H1 (cell line): ENCODE results near the gene SCN8A. TPM values are rescaled to one million over a fixed set of nuclear protein-coding genes. Genes with fewer than 3 reads are reported as not detected.

Experiments used
- CTCF ChIA-PET: fragments of 300-600 bp; sonication (Branson Sonifier 250); formaldehyde crosslinking; loops from one replicate; lab custom pipeline; 2021; ENCODE audit not compliant: partially characterized antibody; lab: Charles Lee
- POLR2A ChIA-PET: fragments of 300-600 bp; sonication (Branson Sonifier 250); formaldehyde crosslinking; loops from one replicate; lab custom pipeline; 2021; ENCODE audit warnings: inconsistent platforms; ENCODE audit not compliant: partially characterized antibody; lab: Charles Lee
- DNase-seq, 2 experiments: peaks; one replicate each; pipeline versions ENCODE4 v3.0.0 to v3.0.0-alpha.2; 2010 to 2022; ENCODE audit warnings: low spot score in 2 of 2, low read depth in 1 of 2, mixed read lengths in 1 of 2
- FAIRE-seq: peaks from 2 replicates; lab custom pipeline; 2011; peaks lifted over from hg19 to GRCh38; lab: Jason Lieb, UNC
- H2AFZ ChIP-seq: 2 replicates; pipeline ENCODE4 v1.8.1; 2012; ENCODE audit warnings: low read length, inconsistent platforms
- H2AK5ac ChIP-seq: 2 replicates; pipeline ENCODE4 v1.6.1; 2013; ENCODE audit warnings: low read depth, low read length
- H2BK120ac ChIP-seq: replicated peaks from 2 replicates; pipeline ENCODE3; 2013; ENCODE audit warnings: low read depth, low read length, inconsistent platforms
- H2BK12ac ChIP-seq: 2 replicates; pipeline ENCODE4 v1.6.1; 2013; ENCODE audit warnings: low read depth, low read length
- H2BK15ac ChIP-seq: 2 replicates; pipeline ENCODE4 v1.6.1; 2013; ENCODE audit warnings: low read length
- H2BK20ac ChIP-seq: 2 replicates; pipeline ENCODE4 v1.6.1; 2013; ENCODE audit warnings: low read length
- H2BK5ac ChIP-seq: 2 replicates; pipeline ENCODE4 v1.6.1; 2013; ENCODE audit warnings: low read depth, low read length
- H3K14ac ChIP-seq: 2 replicates; pipeline ENCODE4 v1.6.1; 2013; ENCODE audit warnings: inconsistent platforms; ENCODE audit not compliant: insufficient read length
- H3K18ac ChIP-seq: 2 replicates; pipeline ENCODE4 v1.6.1; 2013; ENCODE audit warnings: low read length; ENCODE audit errors: extremely low read depth
- H3K23ac ChIP-seq: 2 replicates; pipeline ENCODE4 v1.6.1; 2013; ENCODE audit warnings: inconsistent platforms; ENCODE audit not compliant: insufficient read length
- H3K23me2 ChIP-seq: 2 replicates; pipeline ENCODE4 v1.6.1; 2013; ENCODE audit warnings: low read depth, low read length
- H3K27ac ChIP-seq: 2 replicates; pipeline ENCODE4 v1.6.1; 2011; ENCODE audit warnings: low read depth, low read length, inconsistent platforms
- H3K27me3 ChIP-seq, 4 experiments: replicated peaks in 1 of 4; 1 replicate in 1 of 4; 2 replicates in 3 of 4; pipeline versions ENCODE4 v1.6.1 to v1.8.1; 2011 to 2013; ENCODE audit warnings: low read length in 3 of 4, mild to moderate bottlenecking in 3 of 4, inconsistent platforms in 2 of 4, mixed read lengths in 2 of 4, moderate library complexity in 1 of 4; ENCODE audit not compliant: control insufficient read depth in 3 of 4, insufficient read depth in 3 of 4; ENCODE audit errors: extremely low read depth in 1 of 4
- H3K36me3 ChIP-seq, 4 experiments: 2 replicates each; pipeline versions ENCODE4 v1.6.1 to v1.8.1; 2011 to 2013; ENCODE audit warnings: mild to moderate bottlenecking in 4 of 4, low read length in 3 of 4, moderate library complexity in 2 of 4, control low read depth in 1 of 4, inconsistent platforms in 1 of 4; ENCODE audit not compliant: insufficient read depth in 4 of 4, control insufficient read depth in 2 of 4
- H3K4ac ChIP-seq: replicated peaks from 2 replicates; pipeline ENCODE3; 2013; ENCODE audit warnings: low read length, low read depth, mixed read lengths, inconsistent platforms; ENCODE audit not compliant: insufficient read length
- H3K4me1 ChIP-seq, 4 experiments: replicated peaks in 1 of 4; 1 replicate in 1 of 4; 2 replicates in 3 of 4; pipeline versions ENCODE4 v1.6.1 to v1.8.1; 2011 to 2013; ENCODE audit warnings: low read length in 3 of 4, inconsistent platforms in 2 of 4, mixed read lengths in 1 of 4; ENCODE audit not compliant: insufficient read depth in 4 of 4, control insufficient read depth in 3 of 4
- H3K4me2 ChIP-seq, 2 experiments: 2 replicates each; pipeline versions ENCODE4 v1.6.1 to v1.8.1; 2011 to 2013; ENCODE audit warnings: low read depth in 2 of 2, low read length in 2 of 2, control low read depth in 1 of 2, inconsistent platforms in 1 of 2, mild to moderate bottlenecking in 1 of 2; ENCODE audit not compliant: insufficient read depth in 1 of 2
- H3K4me3 ChIP-seq, 4 experiments: fragments of 200-600, 300-600 bp in 1 of 4; sonication (generic), shearing (Covaris generic), sonication (Bioruptor Twin) in 1 of 4; 2 replicates each; pipeline versions ENCODE4 v1.5.1 to v1.8.1; 2011 to 2016; ENCODE audit warnings: low read length in 4 of 4, low read depth in 3 of 4, control low read depth in 2 of 4, inconsistent platforms in 2 of 4, mild to moderate bottlenecking in 2 of 4, mixed read lengths in 1 of 4, moderate library complexity in 1 of 4; ENCODE audit not compliant: insufficient read depth in 2 of 4; ENCODE audit errors: extremely low read depth in 1 of 4
- H3K56ac ChIP-seq: replicated peaks from 2 replicates; pipeline ENCODE3; 2013; ENCODE audit warnings: low read depth, mild to moderate bottlenecking, mixed read lengths, low read length, inconsistent platforms; ENCODE audit not compliant: insufficient read length
- H3K79me1 ChIP-seq: 2 replicates; pipeline ENCODE4 v1.6.1; 2013; ENCODE audit warnings: low read depth, low read length, control low read depth
- H3K79me2 ChIP-seq, 2 experiments: 2 replicates each; pipeline versions ENCODE4 v1.6.1 to v1.8.1; 2012 to 2013; ENCODE audit warnings: low read length in 2 of 2, mild to moderate bottlenecking in 2 of 2, inconsistent platforms in 1 of 2; ENCODE audit not compliant: insufficient read depth in 2 of 2, control insufficient read depth in 1 of 2
- H3K9ac ChIP-seq, 4 experiments: replicated peaks in 1 of 4; 1 replicate in 1 of 4; 2 replicates in 3 of 4; pipeline versions ENCODE4 v1.6.1 to v1.8.1; 2011 to 2013; ENCODE audit warnings: low read depth in 3 of 4, low read length in 3 of 4, control low read depth in 2 of 4, mild to moderate bottlenecking in 2 of 4, moderate library complexity in 2 of 4, inconsistent platforms in 1 of 4; ENCODE audit errors: extremely low read depth in 1 of 4
- H3K9me3 ChIP-seq, 2 experiments: 2 replicates each; pipeline versions ENCODE4 v1.6.1 to v1.8.1; 2012 to 2013; ENCODE audit warnings: mild to moderate bottlenecking in 2 of 2, moderate library complexity in 2 of 2, control low read depth in 1 of 2, inconsistent platforms in 1 of 2, low read depth in 1 of 2, low read length in 1 of 2, mixed read lengths in 1 of 2; ENCODE audit not compliant: insufficient read depth in 2 of 2
- H4K20me1 ChIP-seq, 2 experiments: replicated peaks in 1 of 2; 2 replicates each; pipeline versions ENCODE3 to v1.8.1; 2011 to 2013; ENCODE audit warnings: inconsistent platforms in 2 of 2, low read length in 2 of 2, mild to moderate bottlenecking in 1 of 2; ENCODE audit not compliant: insufficient read depth in 2 of 2, control insufficient read depth in 1 of 2
- H4K5ac ChIP-seq: 2 replicates; pipeline ENCODE4 v1.6.1; 2013; ENCODE audit warnings: low read length, low read depth, mixed read lengths, inconsistent platforms; ENCODE audit not compliant: insufficient read length
- H4K8ac ChIP-seq: 2 replicates; pipeline ENCODE4 v1.8.0; 2013; ENCODE audit warnings: mild to moderate bottlenecking, moderate library complexity, low read length, inconsistent platforms; ENCODE audit not compliant: insufficient read depth; ENCODE audit errors: extremely low read depth
- H4K91ac ChIP-seq: replicated peaks from 2 replicates; pipeline ENCODE3; 2013; ENCODE audit warnings: low read length, mixed read lengths, inconsistent platforms; ENCODE audit not compliant: insufficient read length
- CBX8 ChIP-seq: fragments of 300-800, 300-1000 bp; sonication (generic); IDR thresholded peaks from 2 replicates; pipeline ENCODE4 v1.7.1; 2016; ENCODE audit warnings: low read depth, low read length, borderline replicate concordance
- CEBPB ChIP-seq: IDR thresholded peaks from 2 replicates; pipeline ENCODE4 v1.6.1; 2012; ENCODE audit warnings: low read depth, low read length
- CHD1 ChIP-seq: IDR thresholded peaks from 2 replicates; pipeline ENCODE4 v1.6.1; 2012; ENCODE audit warnings: low read depth, low read length, improper control_type of control experiment
- CREB1 ChIP-seq: IDR thresholded peaks from 2 replicates; pipeline ENCODE4 v1.6.1; 2012; ENCODE audit warnings: inconsistent platforms
- EGR1 ChIP-seq: IDR thresholded peaks from 2 replicates; pipeline ENCODE4 v1.6.1; 2011; ENCODE audit warnings: low read depth, low read length, borderline replicate concordance
- EP300 ChIP-seq, 2 experiments: IDR thresholded peaks; 1 replicate in 1 of 2; 2 replicates in 1 of 2; pipeline ENCODE4 v1.6.1; 2011 to 2012; ENCODE audit warnings: low read depth in 2 of 2, low read length in 2 of 2, mild to moderate bottlenecking in 2 of 2, borderline replicate concordance in 1 of 2, inconsistent platforms in 1 of 2, moderate library complexity in 1 of 2
- GTF2F1 ChIP-seq: IDR thresholded peaks from 2 replicates; pipeline ENCODE4 v1.6.1; 2012; ENCODE audit warnings: low read depth, low read length, improper control_type of control experiment, borderline replicate concordance
- JUN ChIP-seq: IDR thresholded peaks from 2 replicates; pipeline ENCODE4 v1.6.1; 2011; ENCODE audit warnings: low read depth, mild to moderate bottlenecking, improper control_type of control experiment, low read length
- JUND ChIP-seq: IDR thresholded peaks from 2 replicates; pipeline ENCODE4 v1.6.1; 2011; ENCODE audit warnings: mild to moderate bottlenecking, improper control_type of control experiment, low read length
- SIRT6 ChIP-seq: IDR thresholded peaks from one replicate; pipeline ENCODE4 v1.7.1; 2012; ENCODE audit warnings: low read length, inconsistent platforms
- SIX5 ChIP-seq: IDR thresholded peaks from 2 replicates; pipeline ENCODE4 v1.6.1; 2011; ENCODE audit warnings: mild to moderate bottlenecking, low read depth, low read length
- SP2 ChIP-seq: IDR thresholded peaks from 2 replicates; pipeline ENCODE4 v1.6.1; 2012; ENCODE audit warnings: mild to moderate bottlenecking, low read length, inconsistent platforms
- SRF ChIP-seq: IDR thresholded peaks from 2 replicates; pipeline ENCODE4 v1.6.1; 2011; ENCODE audit warnings: mild to moderate bottlenecking, low read depth, low read length, moderate library complexity
- TAF7 ChIP-seq: optimal IDR thresholded peaks from 2 replicates; pipeline ENCODE3; 2011; ENCODE audit warnings: low read depth, mild to moderate bottlenecking, inconsistent platforms, low read length, moderate library complexity, borderline replicate concordance
- TCF12 ChIP-seq: IDR thresholded peaks from 2 replicates; pipeline ENCODE4 v1.6.1; 2011; ENCODE audit warnings: low read depth, mild to moderate bottlenecking, low read length
- WGBS, 2 experiments: shearing (Covaris generic) in 1 of 2; methylation state at CpG; one replicate each; pipeline versions ENCODE4 v1.1.6 to v1.1.7; 2013 to 2015; ENCODE audit warnings: low lambda C conversion rate in 2 of 2, mixed read lengths in 2 of 2, inconsistent platforms in 1 of 2, low coverage in 1 of 2, missing lambda C conversion rate in 1 of 2; ENCODE audit not compliant: insufficient replicate concordance in 2 of 2, insufficient coverage in 1 of 2, insufficient read length in 1 of 2; ENCODE audit errors: extremely low coverage in 1 of 2, missing lambda C conversion rate in 1 of 2; 5-methylcytosine and 5-hydroxymethylcytosine counted together
- polyA plus RNA-seq, 7 experiments: library from polyadenylated mRNA; depleted of rRNA in 3 of 7; stranded (reverse) in 5 of 7; unstranded in 2 of 7; fragments of >200 nt in 5 of 7; fragments of 200-250 nt in 2 of 7; gene quantifications; 1 replicate in 5 of 7; 2 replicates in 1 of 7; 4 replicates in 1 of 7; pipeline versions ENCODE4 v1.2.1 to v1.2.3, GENCODE V29; 2011 to 2013; ENCODE audit warnings: missing spikeins in 2 of 7, mixed read lengths in 2 of 7
- total RNA-seq: library from RNA; stranded (reverse); fragmentation: NEBNext Ultra II Directional; extraction: Animal tissue kit (Norgen Biotek cat#: 25700); gene quantifications from 2 replicates; pipeline ENCODE4 v1.2.1, GENCODE V29; 2021
- TF ChIP-seq, protein P1 (sequence below): IDR thresholded peaks from 2 replicates; pipeline ENCODE4 v1.6.1; 2012; ENCODE audit warnings: inconsistent platforms

The SCN8A gene
- total and polyA plus RNA-seq, 2 of the 8 experiments (the other 6 are each of a cell fraction or from before 2014, with no cell fraction given): 6.3 to 10.7 TPM

DNA sequence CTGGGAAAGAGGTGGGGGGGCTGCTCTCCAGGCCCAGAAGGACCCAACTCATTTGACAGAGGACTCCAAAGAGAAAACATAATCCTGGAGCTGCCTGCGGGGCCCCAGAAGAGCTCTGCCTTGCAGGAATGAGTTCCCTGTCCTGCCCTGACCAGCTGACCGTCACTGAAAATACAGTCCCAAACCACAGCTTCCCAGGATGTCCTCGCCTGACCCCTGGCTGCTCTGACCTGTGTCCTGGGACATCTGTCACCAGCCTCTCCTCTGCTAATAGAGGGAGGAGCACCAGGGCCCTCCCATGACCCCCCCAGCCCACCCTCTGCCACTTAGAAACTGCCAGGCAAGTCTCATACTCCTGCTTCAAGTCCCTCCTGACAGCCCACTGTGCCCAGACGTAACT, 247.7 kb downstream of the SCN8A start:
- DNase-seq (no peak), FAIRE-seq (no peak)
- no peak overlapping the region for H3K9ac ChIP-seq
- no peaks in the 10 kb centered on the region for H3K9me3 ChIP-seq
- H4K5ac ChIP-seq: no peak overlapping the region
- H2BK120ac ChIP-seq: no peak overlapping the region
- WGBS, 2 experiments: 70% methylated on average over 4 of the region's 4 CpGs; no CpG with 5 or more reads in 1 of the 2 experiments
- no peak overlapping the region for H3K27ac ChIP-seq
- H2BK12ac ChIP-seq: no peak overlapping the region
- H4K91ac ChIP-seq: no peak overlapping the region
- CTCF ChIA-PET: interaction anchor here (1.0 to 9.8 kb wide), 8 partner anchors 12 to 78 kb away, joined by 3 to 109 read pairs (median 4); no protein-coding TSS in a partner anchor
- no peak overlapping the region for H3K56ac ChIP-seq
- H3K14ac ChIP-seq: no peak overlapping the region
- peaks cover 6 to 49% (median 23%) of the 10 kb centered on the region in 4 experiments for H3K4me1 ChIP-seq
- H3K18ac ChIP-seq: no peak overlapping the region
- H2AK5ac ChIP-seq: no peak overlapping the region
- peaks cover 2% of the 10 kb centered on the region for H3K79me1 ChIP-seq
- no peak overlapping the region for H2BK5ac ChIP-seq
- no peaks in the 10 kb centered on the region; a peak in 2 of 7 replicates for H3K27me3 ChIP-seq
- no peak overlapping the region for H2AFZ ChIP-seq
- H3K4me2 ChIP-seq: no peak overlapping the region
- no peak overlapping the region for H4K8ac ChIP-seq
- no peak overlapping the region for H2BK20ac ChIP-seq
- no peaks in the 10 kb centered on the region; a peak in 1 of 4 replicates for H3K79me2 ChIP-seq
- H3K36me3 ChIP-seq: no peaks in the 10 kb centered on the region
- no peaks in the 10 kb centered on the region for H4K20me1 ChIP-seq
- no peak overlapping the region for H3K4me3 ChIP-seq
- no peak overlapping the region for H3K23ac ChIP-seq
- H3K23me2 ChIP-seq: peaks cover 3% of the 10 kb centered on the region; the same call in 1 of the 2 replicates
- H2BK15ac ChIP-seq: 0 out of 2 replicates have a peak overlapping the region, but pooled peaks have one; percentile 5
- POLR2A ChIA-PET: interaction anchor here (1.9 to 4.8 kb wide), 3 partner anchors 10 to 28 kb away, joined by 5 to 14 read pairs (median 7); a partner anchor contains a TSS
- H3K4ac ChIP-seq: no peak overlapping the region
- TF ChIP-seq CHD1: no peak
- no peak for TF ChIP-seq SP2
- no peak for TF ChIP-seq CEBPB
- no peak for TF ChIP-seq SIRT6
- TF ChIP-seq GTF2F1: no peak
- TF ChIP-seq, protein P1, sequence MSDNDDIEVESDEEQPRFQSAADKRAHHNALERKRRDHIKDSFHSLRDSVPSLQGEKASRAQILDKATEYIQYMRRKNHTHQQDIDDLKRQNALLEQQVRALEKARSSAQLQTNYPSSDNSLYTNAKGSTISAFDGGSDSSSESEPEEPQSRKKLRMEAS: no peak
- TF ChIP-seq EP300 (IDR thresholded peaks at IDR 0.05; ENCODE audit: borderline replicate concordance in 1 of 2, low read depth in 2 of 2, low read length in 2 of 2): no peak
- TF ChIP-seq JUND: no peak
- TF ChIP-seq CREB1: no peak
- TF ChIP-seq SIX5: no peak
- TF ChIP-seq SRF: no peak
- no peak for TF ChIP-seq CBX8
- TF ChIP-seq TAF7: no peak
- no peak for TF ChIP-seq TCF12
- no peak for TF ChIP-seq JUN
- TF ChIP-seq EGR1: no peak
